ENCODE data around the gene COG5. TPM values are rescaled to one million over a fixed set of nuclear protein-coding genes. Genes with fewer than 3 reads are reported as not detected.
A peak's percentile ranks its signal among the peaks of the same experiment; 100 is the strongest.

Gene COG5
- polyA plus RNA-seq, 1 of the 3 experiments (the other 2 are of a cell fraction) = 21.2 TPM

DNA sequence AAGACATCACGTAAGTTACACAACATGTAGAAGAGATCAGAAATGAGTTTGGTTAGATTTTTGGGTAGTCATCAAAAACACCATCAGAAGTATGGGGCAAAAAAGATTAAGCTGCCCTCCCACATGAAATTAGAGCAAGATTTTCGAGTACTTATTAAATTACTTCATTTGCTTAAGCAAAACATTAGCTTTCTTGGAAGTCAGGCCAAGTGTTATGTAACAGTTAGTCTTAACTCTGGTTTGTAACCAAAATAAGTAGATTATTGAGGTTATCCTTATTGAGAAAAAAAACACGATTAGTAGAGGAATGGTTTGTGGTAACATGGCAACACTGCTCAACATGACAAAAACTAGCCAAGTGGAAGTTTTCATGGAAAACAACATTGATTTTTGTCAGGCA is 357.0 kb downstream of the COG5 start:
- no peak for TF ChIP-seq FOSL2 (IDR thresholded peaks at IDR 0.05; ENCODE audit: borderline replicate concordance, low read depth)
- TF ChIP-seq EP300 (IDR thresholded peaks at IDR 0.05; ENCODE audit: borderline replicate concordance in 1 of 2, low read depth in 1 of 2, low read length in 1 of 2) = no peak
- no peak for TF ChIP-seq SMC3 (IDR thresholded peaks at IDR 0.05; ENCODE audit: low read depth, low read length)
- TF ChIP-seq, protein P1, sequence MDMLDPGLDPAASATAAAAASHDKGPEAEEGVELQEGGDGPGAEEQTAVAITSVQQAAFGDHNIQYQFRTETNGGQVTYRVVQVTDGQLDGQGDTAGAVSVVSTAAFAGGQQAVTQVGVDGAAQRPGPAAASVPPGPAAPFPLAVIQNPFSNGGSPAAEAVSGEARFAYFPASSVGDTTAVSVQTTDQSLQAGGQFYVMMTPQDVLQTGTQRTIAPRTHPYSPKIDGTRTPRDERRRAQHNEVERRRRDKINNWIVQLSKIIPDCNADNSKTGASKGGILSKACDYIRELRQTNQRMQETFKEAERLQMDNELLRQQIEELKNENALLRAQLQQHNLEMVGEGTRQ (IDR thresholded peaks at IDR 0.05; ENCODE audit: borderline replicate concordance, low read depth, low read length) = no peak
- TF ChIP-seq, protein P2, sequence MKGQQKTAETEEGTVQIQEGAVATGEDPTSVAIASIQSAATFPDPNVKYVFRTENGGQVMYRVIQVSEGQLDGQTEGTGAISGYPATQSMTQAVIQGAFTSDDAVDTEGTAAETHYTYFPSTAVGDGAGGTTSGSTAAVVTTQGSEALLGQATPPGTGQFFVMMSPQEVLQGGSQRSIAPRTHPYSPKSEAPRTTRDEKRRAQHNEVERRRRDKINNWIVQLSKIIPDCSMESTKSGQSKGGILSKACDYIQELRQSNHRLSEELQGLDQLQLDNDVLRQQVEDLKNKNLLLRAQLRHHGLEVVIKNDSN (IDR thresholded peaks at IDR 0.05; ENCODE audit: borderline replicate concordance, low read depth) = no peak
- TF ChIP-seq RCOR1 (IDR thresholded peaks at IDR 0.05; ENCODE audit: low read length) = no peak
- TF ChIP-seq RAD21 (IDR thresholded peaks at IDR 0.05; ENCODE audit: low read length) = no peak
- TF ChIP-seq, protein P3, sequence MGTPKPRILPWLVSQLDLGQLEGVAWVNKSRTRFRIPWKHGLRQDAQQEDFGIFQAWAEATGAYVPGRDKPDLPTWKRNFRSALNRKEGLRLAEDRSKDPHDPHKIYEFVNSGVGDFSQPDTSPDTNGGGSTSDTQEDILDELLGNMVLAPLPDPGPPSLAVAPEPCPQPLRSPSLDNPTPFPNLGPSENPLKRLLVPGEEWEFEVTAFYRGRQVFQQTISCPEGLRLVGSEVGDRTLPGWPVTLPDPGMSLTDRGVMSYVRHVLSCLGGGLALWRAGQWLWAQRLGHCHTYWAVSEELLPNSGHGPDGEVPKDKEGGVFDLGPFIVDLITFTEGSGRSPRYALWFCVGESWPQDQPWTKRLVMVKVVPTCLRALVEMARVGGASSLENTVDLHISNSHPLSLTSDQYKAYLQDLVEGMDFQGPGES (IDR thresholded peaks at IDR 0.05; ENCODE audit: low read depth, low read length) = no peak
- no peak for TF ChIP-seq YY1 (IDR thresholded peaks at IDR 0.05; ENCODE audit: low read depth)
- no peak for TF ChIP-seq JUND (IDR thresholded peaks at IDR 0.05)
- no peak for TF ChIP-seq EZH2phosphoT487 (IDR thresholded peaks at IDR 0.05; ENCODE audit: borderline replicate concordance, low read depth)
- no peak for TF ChIP-seq GATA2 (CRISPR knock-in tag; IDR thresholded peaks at IDR 0.05)
- no peak for TF ChIP-seq CHD2 (IDR thresholded peaks at IDR 0.05; ENCODE audit: low read length, partially characterized antibody)
- TF ChIP-seq SIN3A (IDR thresholded peaks at IDR 0.05; ENCODE audit: borderline replicate concordance, low read depth, low read length) = no peak
- TF ChIP-seq, protein P4, sequence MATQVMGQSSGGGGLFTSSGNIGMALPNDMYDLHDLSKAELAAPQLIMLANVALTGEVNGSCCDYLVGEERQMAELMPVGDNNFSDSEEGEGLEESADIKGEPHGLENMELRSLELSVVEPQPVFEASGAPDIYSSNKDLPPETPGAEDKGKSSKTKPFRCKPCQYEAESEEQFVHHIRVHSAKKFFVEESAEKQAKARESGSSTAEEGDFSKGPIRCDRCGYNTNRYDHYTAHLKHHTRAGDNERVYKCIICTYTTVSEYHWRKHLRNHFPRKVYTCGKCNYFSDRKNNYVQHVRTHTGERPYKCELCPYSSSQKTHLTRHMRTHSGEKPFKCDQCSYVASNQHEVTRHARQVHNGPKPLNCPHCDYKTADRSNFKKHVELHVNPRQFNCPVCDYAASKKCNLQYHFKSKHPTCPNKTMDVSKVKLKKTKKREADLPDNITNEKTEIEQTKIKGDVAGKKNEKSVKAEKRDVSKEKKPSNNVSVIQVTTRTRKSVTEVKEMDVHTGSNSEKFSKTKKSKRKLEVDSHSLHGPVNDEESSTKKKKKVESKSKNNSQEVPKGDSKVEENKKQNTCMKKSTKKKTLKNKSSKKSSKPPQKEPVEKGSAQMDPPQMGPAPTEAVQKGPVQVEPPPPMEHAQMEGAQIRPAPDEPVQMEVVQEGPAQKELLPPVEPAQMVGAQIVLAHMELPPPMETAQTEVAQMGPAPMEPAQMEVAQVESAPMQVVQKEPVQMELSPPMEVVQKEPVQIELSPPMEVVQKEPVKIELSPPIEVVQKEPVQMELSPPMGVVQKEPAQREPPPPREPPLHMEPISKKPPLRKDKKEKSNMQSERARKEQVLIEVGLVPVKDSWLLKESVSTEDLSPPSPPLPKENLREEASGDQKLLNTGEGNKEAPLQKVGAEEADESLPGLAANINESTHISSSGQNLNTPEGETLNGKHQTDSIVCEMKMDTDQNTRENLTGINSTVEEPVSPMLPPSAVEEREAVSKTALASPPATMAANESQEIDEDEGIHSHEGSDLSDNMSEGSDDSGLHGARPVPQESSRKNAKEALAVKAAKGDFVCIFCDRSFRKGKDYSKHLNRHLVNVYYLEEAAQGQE (IDR thresholded peaks at IDR 0.05; ENCODE audit: low read depth, low read length) = no peak
- TF ChIP-seq, protein P5, sequence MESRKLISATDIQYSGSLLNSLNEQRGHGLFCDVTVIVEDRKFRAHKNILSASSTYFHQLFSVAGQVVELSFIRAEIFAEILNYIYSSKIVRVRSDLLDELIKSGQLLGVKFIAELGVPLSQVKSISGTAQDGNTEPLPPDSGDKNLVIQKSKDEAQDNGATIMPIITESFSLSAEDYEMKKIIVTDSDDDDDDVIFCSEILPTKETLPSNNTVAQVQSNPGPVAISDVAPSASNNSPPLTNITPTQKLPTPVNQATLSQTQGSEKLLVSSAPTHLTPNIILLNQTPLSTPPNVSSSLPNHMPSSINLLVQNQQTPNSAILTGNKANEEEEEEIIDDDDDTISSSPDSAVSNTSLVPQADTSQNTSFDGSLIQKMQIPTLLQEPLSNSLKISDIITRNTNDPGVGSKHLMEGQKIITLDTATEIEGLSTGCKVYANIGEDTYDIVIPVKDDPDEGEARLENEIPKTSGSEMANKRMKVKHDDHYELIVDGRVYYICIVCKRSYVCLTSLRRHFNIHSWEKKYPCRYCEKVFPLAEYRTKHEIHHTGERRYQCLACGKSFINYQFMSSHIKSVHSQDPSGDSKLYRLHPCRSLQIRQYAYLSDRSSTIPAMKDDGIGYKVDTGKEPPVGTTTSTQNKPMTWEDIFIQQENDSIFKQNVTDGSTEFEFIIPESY (IDR thresholded peaks at IDR 0.05; ENCODE audit: borderline replicate concordance, low read depth) = no peak
- no peak for TF ChIP-seq NRF1 (IDR thresholded peaks at IDR 0.05; ENCODE audit: low read depth, low read length)
- Histone ChIP-seq H3K9me2 (no peaks in the 10 kb centered on the region), H4K20me1 (ENCODE audit: insufficient read depth) (no peaks in the 10 kb centered on the region), H3F3A (replicated peaks; ENCODE audit: insufficient read depth) (peaks cover under 1% of the 10 kb centered on the region), H3K27me3 (ENCODE audit: insufficient read depth) (no peaks in the 10 kb centered on the region), H3K9ac (no peak overlapping the region), H3K79me2 (ENCODE audit: insufficient read depth) (no peaks in the 10 kb centered on the region), H3K4me1 (ENCODE audit: control insufficient read depth in 1 of 2, insufficient read depth in 2 of 2, low read depth in 1 of 2, low read length in 1 of 2) (peaks cover 0 to 14% of the 10 kb centered on the region in 2 experiments; a peak in 2 of 4 replicates), H3K27ac (ENCODE audit: low read depth in 2 of 2, low read length in 1 of 2) (peak overlapping the region in 1 of 2 experiments; percentile 50; a peak in 2 of 4 replicates), H3K9me3 (no peaks in the 10 kb centered on the region), H3K4me2 (no peak overlapping the region), H3K36me3 (replicated peaks in 1 of 2; ENCODE audit: control insufficient read depth in 1 of 2, insufficient read depth in 2 of 2, low read length in 1 of 2) (peaks cover 42 to 78% of the 10 kb centered on the region in 2 experiments), H2AFZ (ENCODE audit: low read depth) (no peak overlapping the region), H3K4me3 (ENCODE audit: low read depth in 2 of 2, low read length in 1 of 2) (no peak overlapping the region)
- ChIA-PET POLR2A (no interaction called here), CTCF (interaction anchor here (1.3 to 2.6 kb wide), 7 partner anchors 12 to 1030 kb away, joined by 3 to 10 read pairs (median 5); no protein-coding TSS in a partner anchor)
- DNase-seq = no peak
- 78% methylated on average over 3 of the region's 3 CpGs for WGBS (ENCODE audit: low lambda C conversion rate)

Measured in SK-N-SH (cell line).